ENCODE data around the gene PGM1.
"Not testable (repeated sequence)": the region's sequence is repeated elsewhere in the genome, so short reads cannot be mapped to it uniquely, and the experiment has no call there.

The PGM1 gene

DNA sequence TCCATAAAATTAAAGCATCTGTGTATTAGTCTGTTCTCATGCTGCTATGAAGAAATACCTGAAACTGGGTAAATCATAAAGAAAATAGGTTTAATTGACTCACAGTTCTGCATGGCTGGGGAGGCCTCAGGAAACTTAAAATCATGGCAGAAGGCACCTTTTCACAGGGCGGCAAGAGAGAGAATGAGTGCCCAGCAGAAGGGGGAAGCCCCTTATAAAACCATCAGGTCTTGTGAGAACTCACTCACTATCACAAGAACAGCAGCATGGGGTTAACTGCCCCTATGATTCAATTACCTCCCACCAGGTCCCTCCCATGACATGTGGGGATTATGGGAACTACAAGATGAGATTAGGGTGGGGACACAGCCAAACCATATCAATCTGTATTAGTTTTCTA is 6.9 kb upstream of the PGM1 start:
- H3K27ac Mint-ChIP-seq; intact Hi-C loops (cut with micrococcal nuclease); H3K36me3 Mint-ChIP-seq (ENCODE audit: low read depth): not testable (repeated sequence)

DNA sequence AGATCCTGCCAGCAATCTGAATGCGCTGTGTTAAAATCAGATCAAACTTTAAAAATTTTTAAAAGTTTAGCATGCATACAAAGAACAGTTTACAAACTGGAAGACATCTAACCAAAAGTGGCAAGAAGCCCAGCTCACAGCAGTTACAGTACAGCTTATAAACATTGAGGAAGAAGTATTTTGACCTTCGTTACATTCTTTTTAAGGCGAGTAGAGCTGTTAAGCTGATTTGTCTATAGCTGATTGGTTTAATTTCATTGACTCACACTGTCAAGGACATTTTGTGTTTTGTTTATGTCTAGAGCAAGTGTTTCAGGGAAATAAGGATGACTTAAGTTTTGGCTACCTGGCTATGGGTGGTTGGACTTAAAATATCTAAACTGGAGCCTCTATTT is 3.0 kb upstream of the PGM1 start:
- no peaks in the 10 kb centered on the region for H3K27me3 Mint-ChIP-seq
- H3K27ac Mint-ChIP-seq = no peak overlapping the region
- no peak overlapping the region for H3K4me3 Mint-ChIP-seq
- H3K4me1 Mint-ChIP-seq (ENCODE audit: low read depth) = peaks cover 10% of the 10 kb centered on the region
- peaks cover 14% of the 10 kb centered on the region for H3K36me3 Mint-ChIP-seq (ENCODE audit: low read depth)
- intact Hi-C loops (cut with micrococcal nuclease) = no loop called here
- no peaks in the 10 kb centered on the region for H3K9me3 Mint-ChIP-seq

More for the DNA sequence above, 6.9 kb upstream of the PGM1 start:
- not testable (repeated sequence) for H3K9me3 Mint-ChIP-seq; H3K4me3 Mint-ChIP-seq; H3K4me1 Mint-ChIP-seq (ENCODE audit: low read depth); H3K27me3 Mint-ChIP-seq

GRCh38 chr1:63592536-63593302 is 492 bp upstream of the PGM1 start:
- Mint-ChIP-seq H3K27me3 (no peaks in the 10 kb centered on the region), H3K4me3 (peak overlapping the region; percentile 97), H3K4me1 (ENCODE audit: low read depth) (peaks cover 24% of the 10 kb centered on the region), H3K27ac (peak overlapping the region; percentile 88), H3K36me3 (ENCODE audit: low read depth) (peaks cover 14% of the 10 kb centered on the region), H3K9me3 (no peaks in the 10 kb centered on the region)
- intact Hi-C loops (cut with micrococcal nuclease) = no loop called here

GRCh38 chr1:63593886-63594605 is 835 bp downstream of the PGM1 start:
- Mint-ChIP-seq H3K36me3 (ENCODE audit: low read depth) (peaks cover 14% of the 10 kb centered on the region), H3K27ac (peak overlapping the region; percentile 88), H3K4me1 (ENCODE audit: low read depth) (peaks cover 24% of the 10 kb centered on the region), H3K9me3 (no peaks in the 10 kb centered on the region), H3K4me3 (peak overlapping the region; percentile 97), H3K27me3 (no peaks in the 10 kb centered on the region)
- intact Hi-C loops (cut with micrococcal nuclease) = no loop called here

DNA sequence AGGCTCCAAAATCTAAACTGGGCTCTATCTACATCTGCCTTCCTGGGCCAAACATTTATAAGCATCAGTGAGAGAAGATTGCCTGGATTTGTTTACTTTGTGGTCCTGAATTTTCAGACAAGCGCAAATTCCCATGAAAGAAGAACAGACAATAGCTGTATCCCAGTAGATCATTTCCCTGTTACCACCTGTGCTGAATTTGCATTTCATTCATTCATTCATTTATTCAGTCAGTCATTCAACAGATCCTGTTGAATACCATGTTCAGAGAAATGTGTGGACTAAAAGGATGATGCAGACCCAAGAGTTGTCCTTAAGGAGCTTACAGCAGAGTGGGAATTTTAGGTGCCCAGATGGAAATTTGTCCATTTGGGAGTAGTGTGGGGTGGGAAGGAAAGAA is 2.2 kb downstream of the PGM1 start:
- no peaks in the 10 kb centered on the region for H3K27me3 Mint-ChIP-seq
- H3K4me3 Mint-ChIP-seq = no peak overlapping the region
- H3K9me3 Mint-ChIP-seq = no peaks in the 10 kb centered on the region
- H3K36me3 Mint-ChIP-seq (ENCODE audit: low read depth) = peaks cover 14% of the 10 kb centered on the region
- H3K4me1 Mint-ChIP-seq (ENCODE audit: low read depth) = peaks cover 24% of the 10 kb centered on the region
- H3K27ac Mint-ChIP-seq = no peak overlapping the region
- intact Hi-C loops (cut with micrococcal nuclease) = no loop called here

DNA sequence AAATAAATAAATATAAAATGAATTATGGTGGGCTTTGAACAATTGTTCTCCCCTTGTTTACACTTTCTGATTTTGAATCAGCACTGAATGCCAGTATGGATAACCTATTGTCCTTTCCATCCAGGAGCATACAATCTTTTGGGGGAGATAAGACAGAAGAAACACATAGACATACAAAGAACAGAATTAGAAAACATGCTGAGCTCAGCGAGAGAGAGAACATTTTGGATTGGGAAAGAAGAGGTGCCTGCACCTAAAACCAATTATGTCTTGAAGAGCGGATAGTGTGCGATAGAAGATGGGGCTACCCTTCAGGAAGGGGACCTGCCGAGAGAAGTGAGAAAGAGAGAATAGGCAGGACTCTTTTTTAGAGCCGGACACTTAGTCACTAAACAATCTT is 6.6 kb downstream of the PGM1 start:
- H3K27me3 Mint-ChIP-seq = no peaks in the 10 kb centered on the region
- H3K36me3 Mint-ChIP-seq (ENCODE audit: low read depth) = no peaks in the 10 kb centered on the region
- intact Hi-C loops (cut with micrococcal nuclease) = no loop called here
- no peaks in the 10 kb centered on the region for H3K9me3 Mint-ChIP-seq
- no peak overlapping the region for H3K27ac Mint-ChIP-seq
- no peak overlapping the region for H3K4me3 Mint-ChIP-seq
- peaks cover 22% of the 10 kb centered on the region for H3K4me1 Mint-ChIP-seq (ENCODE audit: low read depth)

GRCh38 chr1:63600248-63600647 is 7.0 kb downstream of the PGM1 start:
- Mint-ChIP-seq H3K27ac (no peak overlapping the region), H3K4me1 (ENCODE audit: low read depth) (peaks cover 22% of the 10 kb centered on the region), H3K27me3 (no peaks in the 10 kb centered on the region), H3K9me3 (no peaks in the 10 kb centered on the region), H3K4me3 (no peak overlapping the region), H3K36me3 (ENCODE audit: low read depth) (no peaks in the 10 kb centered on the region)
- intact Hi-C loops (cut with micrococcal nuclease) = no loop called here

- Mint-ChIP-seq H3K27me3 (no peaks in the 10 kb centered on the region), H3K27ac (no peak overlapping the region), H3K36me3 (ENCODE audit: low read depth) (no peaks in the 10 kb centered on the region), H3K9me3 (no peaks in the 10 kb centered on the region), H3K4me1 (ENCODE audit: low read depth) (peaks cover 17% of the 10 kb centered on the region), H3K4me3 (no peak overlapping the region)
- intact Hi-C loops (cut with micrococcal nuclease) = no loop called here
Measured at GRCh38 chr1:63601061-63601460, 7.8 kb downstream of the PGM1 start.

GRCh38 chr1:63601463-63601862 is 8.3 kb downstream of the PGM1 start:
- no peaks in the 10 kb centered on the region for H3K9me3 Mint-ChIP-seq
- intact Hi-C loops (cut with micrococcal nuclease) = no loop called here
- peaks cover 14% of the 10 kb centered on the region for H3K4me1 Mint-ChIP-seq (ENCODE audit: low read depth)
- H3K4me3 Mint-ChIP-seq = no peak overlapping the region
- no peak overlapping the region for H3K27ac Mint-ChIP-seq
- no peaks in the 10 kb centered on the region for H3K36me3 Mint-ChIP-seq (ENCODE audit: low read depth)
- no peaks in the 10 kb centered on the region for H3K27me3 Mint-ChIP-seq

DNA sequence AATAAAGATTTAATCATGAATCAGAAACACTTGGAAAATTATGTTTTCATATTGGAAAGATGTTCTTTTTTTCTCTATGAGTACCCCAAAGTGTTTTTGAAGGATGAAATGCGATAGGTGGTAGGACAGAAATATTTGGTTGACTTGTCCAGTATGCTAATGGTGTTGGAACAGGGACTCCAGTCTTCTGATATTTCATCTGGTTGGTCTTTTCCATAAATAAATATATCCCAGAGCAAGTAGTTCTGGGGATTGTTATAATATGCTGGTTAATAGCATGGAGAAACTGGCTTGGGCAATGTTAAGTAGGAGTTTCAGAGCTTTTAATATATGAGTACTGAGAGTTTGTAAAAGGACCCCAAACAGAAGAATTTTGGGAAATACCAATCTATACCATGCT is 8.7 kb downstream of the PGM1 start:
- peaks cover 10% of the 10 kb centered on the region for H3K4me1 Mint-ChIP-seq (ENCODE audit: low read depth)
- H3K27me3 Mint-ChIP-seq = no peaks in the 10 kb centered on the region
- intact Hi-C loops (cut with micrococcal nuclease) = no loop called here
- no peak overlapping the region for H3K27ac Mint-ChIP-seq
- no peaks in the 10 kb centered on the region for H3K36me3 Mint-ChIP-seq (ENCODE audit: low read depth)
- no peaks in the 10 kb centered on the region for H3K9me3 Mint-ChIP-seq
- H3K4me3 Mint-ChIP-seq = no peak overlapping the region

GRCh38 chr1:63602629-63603028 is 9.4 kb downstream of the PGM1 start:
- no peak overlapping the region for H3K27ac Mint-ChIP-seq
- H3K27me3 Mint-ChIP-seq = no peaks in the 10 kb centered on the region
- H3K4me1 Mint-ChIP-seq (ENCODE audit: low read depth) = peaks cover 9% of the 10 kb centered on the region
- H3K4me3 Mint-ChIP-seq = no peak overlapping the region
- H3K9me3 Mint-ChIP-seq = no peaks in the 10 kb centered on the region
- intact Hi-C loops (cut with micrococcal nuclease) = no loop called here
- no peaks in the 10 kb centered on the region for H3K36me3 Mint-ChIP-seq (ENCODE audit: low read depth)

- H3K4me1 Mint-ChIP-seq (ENCODE audit: low read depth) = peaks cover 9% of the 10 kb centered on the region
- H3K27ac Mint-ChIP-seq = no peak overlapping the region
- H3K4me3 Mint-ChIP-seq = no peak overlapping the region
- H3K27me3 Mint-ChIP-seq = no peaks in the 10 kb centered on the region
- intact Hi-C loops (cut with micrococcal nuclease) = no loop called here
- no peaks in the 10 kb centered on the region for H3K9me3 Mint-ChIP-seq
- H3K36me3 Mint-ChIP-seq (ENCODE audit: low read depth) = no peaks in the 10 kb centered on the region
Measured at GRCh38 chr1:63603810-63604209, 10.6 kb downstream of the PGM1 start.

DNA sequence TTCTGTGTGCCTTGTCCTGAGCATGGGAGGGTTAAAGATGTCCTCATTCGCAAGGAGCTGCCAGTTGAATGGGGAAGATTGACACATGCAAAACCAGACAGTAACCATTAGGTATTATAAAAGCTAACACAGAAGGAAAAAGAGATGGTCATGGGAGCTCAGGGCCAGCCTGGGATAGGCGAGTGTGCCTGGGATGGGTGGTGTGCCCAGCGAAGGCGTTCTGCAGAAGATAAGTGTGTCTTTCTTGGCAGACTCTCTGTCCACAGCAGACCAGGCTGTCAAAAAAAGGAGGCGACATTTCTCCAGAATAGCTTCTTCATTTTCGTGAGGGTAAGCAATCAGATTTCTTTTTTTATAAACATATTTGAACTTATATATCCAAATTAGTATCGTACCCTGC is 14.1 kb downstream of the PGM1 start:
- no peaks in the 10 kb centered on the region for H3K9me3 Mint-ChIP-seq
- intact Hi-C loops (cut with micrococcal nuclease) = no loop called here
- no peaks in the 10 kb centered on the region for H3K36me3 Mint-ChIP-seq (ENCODE audit: low read depth)
- no peaks in the 10 kb centered on the region for H3K27me3 Mint-ChIP-seq
- peaks cover 17% of the 10 kb centered on the region for H3K4me1 Mint-ChIP-seq (ENCODE audit: low read depth)
- H3K27ac Mint-ChIP-seq = no peak overlapping the region
- H3K4me3 Mint-ChIP-seq = no peak overlapping the region

DNA sequence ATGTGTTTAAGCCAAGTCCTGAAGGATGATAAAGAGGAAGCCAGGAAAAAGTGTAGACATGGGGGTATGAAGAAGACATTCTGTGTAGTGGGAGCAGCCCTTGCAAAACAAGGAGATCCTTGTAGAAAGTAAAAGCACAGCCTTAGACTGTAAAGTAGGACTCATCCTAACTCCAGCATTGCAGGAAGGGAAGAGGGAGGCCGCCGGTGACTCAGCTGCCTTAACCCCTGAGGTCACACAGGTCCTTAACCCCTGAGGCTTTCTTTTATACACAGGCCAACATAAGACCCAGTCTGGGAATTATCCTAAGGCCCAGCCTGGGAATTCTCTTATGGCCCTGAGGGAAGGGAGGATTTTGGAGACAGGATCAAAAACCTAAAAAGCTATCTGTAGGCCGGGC is 18.0 kb downstream of the PGM1 start:
- no peaks in the 10 kb centered on the region for H3K9me3 Mint-ChIP-seq
- no peaks in the 10 kb centered on the region for H3K27me3 Mint-ChIP-seq
- no peaks in the 10 kb centered on the region for H3K36me3 Mint-ChIP-seq (ENCODE audit: low read depth)
- no peak overlapping the region for H3K4me3 Mint-ChIP-seq
- intact Hi-C loops (cut with micrococcal nuclease) = no loop called here
- H3K4me1 Mint-ChIP-seq (ENCODE audit: low read depth) = peaks cover 12% of the 10 kb centered on the region
- no peak overlapping the region for H3K27ac Mint-ChIP-seq

- Mint-ChIP-seq H3K9me3 (no peaks in the 10 kb centered on the region), H3K27ac (no peak overlapping the region), H3K4me3 (no peak overlapping the region), H3K36me3 (ENCODE audit: low read depth) (no peaks in the 10 kb centered on the region), H3K4me1 (ENCODE audit: low read depth) (peaks cover 12% of the 10 kb centered on the region), H3K27me3 (no peaks in the 10 kb centered on the region)
- intact Hi-C loops (cut with micrococcal nuclease) = no loop called here
Measured at GRCh38 chr1:63612564-63612963, 19.4 kb downstream of the PGM1 start.
